Heart left ventricle (tissue), 16 donors: ENCODE measurements around the gene MT1A. TPM values are rescaled to one million over a fixed set of nuclear protein-coding genes. Genes with fewer than 3 reads are reported as not detected.

ENCODE experiments used
- ATAC-seq, 4 donors: fragments of 200-7000 bp; cut with Tn5 transposase; one replicate each; pipeline ENCODE4 v1.9.1; 2020 to 2022; ENCODE audit warnings: moderate library complexity in 4 of 4, mild to moderate bottlenecking in 3 of 4, moderate number of reproducible peaks in 1 of 4
- DNase-seq, 5 donors: peaks; one replicate each; pipeline ENCODE4 v3.0.0-alpha.2; 2020
- H3K27ac ChIP-seq, 12 donors: fragments of 200-600 bp; sonication (generic) in 4 of 12; one replicate each; pipeline versions ENCODE4 v1.5.0 to v1.8.0; 2016 to 2022; ENCODE audit warnings: mild to moderate bottlenecking in 2 of 12
- H3K27me3 ChIP-seq, 9 donors: fragments of 200-600 bp; sonication (generic) in 2 of 9; one replicate each; pipeline versions ENCODE4 v1.5.1 to v1.8.0; 2016 to 2022; ENCODE audit warnings: mild to moderate bottlenecking in 3 of 9
- H3K36me3 ChIP-seq, 9 donors: fragments of 200-600 bp; sonication (generic) in 2 of 9; one replicate each; pipeline versions ENCODE4 v1.5.0 to v1.8.0; 2018 to 2022; ENCODE audit warnings: mild to moderate bottlenecking in 2 of 9
- H3K4me1 ChIP-seq, 12 donors: fragments of 200-600 bp; sonication (generic) in 4 of 12; one replicate each; pipeline versions ENCODE4 v1.5.0 to v1.8.0; 2016 to 2022; ENCODE audit warnings: mild to moderate bottlenecking in 3 of 12
- H3K4me3 ChIP-seq, 12 donors: fragments of 200-600 bp; sonication (generic) in 4 of 12; one replicate each; pipeline versions ENCODE4 v1.5.0 to v1.8.0; 2017 to 2022; ENCODE audit warnings: mild to moderate bottlenecking in 9 of 12, moderate library complexity in 4 of 12
- H3K9me3 ChIP-seq, 12 donors: fragments of 200-600 bp; sonication (generic) in 4 of 12; one replicate each; pipeline versions ENCODE4 v1.5.0 to v1.8.0; 2016 to 2022; ENCODE audit warnings: mild to moderate bottlenecking in 1 of 12
- POLR2A ChIP-seq, 2 donors: fragments of 450-650 bp; IDR thresholded peaks; one replicate each; pipeline ENCODE4 v1.6.1; 2017; ENCODE audit warnings: antibody characterized with exemption in 2 of 2, mild to moderate bottlenecking in 2 of 2, moderate library complexity in 2 of 2
- WGBS, 4 donors: extraction: QIAGEN DNeasy Blood & Tissue Kit in 2 of 4; methylation state at CpG; one replicate each; pipeline versions ENCODE4 v1.1.5 to v1.1.7; 2013 to 2018; 5-methylcytosine and 5-hydroxymethylcytosine counted together
- intact Hi-C, 10 donors: fragments of 100-400 bp; cut with DNase I; formaldehyde crosslinking; loops; one replicate each; pipeline versions ENCODE4 v1.11.1 to v1.14.2; 2022
- polyA plus RNA-seq, 2 donors: library from polyadenylated mRNA; stranded (reverse); fragments of 200-250 nt; gene quantifications; one replicate each; pipeline ENCODE4 v1.2.3, GENCODE V29; 2013
- total RNA-seq, 9 donors: library from RNA; depleted of rRNA in 2 of 9; stranded (reverse); fragments of >200 nt in 2 of 9; fragmentation: NEBNext Ultra II Directional in 3 of 9; extraction: Animal tissue kit (Norgen Biotek cat#: 25700) in 3 of 9; gene quantifications; one replicate each; pipeline versions ENCODE4 v1.1.0 to v1.2.4, GENCODE V29; 2016 to 2023
- TF ChIP-seq, protein P1 (sequence below), 12 donors: fragments of 200-600 bp; sonication (generic) in 4 of 12; IDR thresholded peaks; one replicate each; pipeline versions ENCODE4 v1.5.0 to v1.8.0; 2018 to 2022; ENCODE audit warnings: antibody characterized with exemption in 12 of 12, mild to moderate bottlenecking in 5 of 12
- donor health status: ischemic (EF 13 %, LVEDD 7.1; RV severe dilation, severe dysfunction).
- donor health status: healthy with polysubstance abuse.
- donor health status: DM: no; HTN: yes; CAD: no.
- donor health status: DM: no; HTN: no; CAD: no.
- donor health status: ischemic (EF 25% LVEDD 6.9; RV normal size, moderate dysfunction).
- donor health status: ischemic (EF 25% LVEDD 5.7; RV mildly dilated, moderate dysfunction).
- donor health status: healthy.
- donor health status: DM: yes; HTN: yes; CAD: no.
- donor health status: ischemic (EF 35%, LVEDD 5.7; RV mildly dilated, moderate dysfunction).
- donor health status: nonischemic (EF 11% LVEDD 7.7; RV severe dilation, severe dysfunction).
- donor health status: DM: yes; HTN: yes; CAD: no.
- donor health status: PGD.
- donor health status: ischemic (EF 29% LVEDD 5.4; RV normal size, mild dysfunction).
- donor health status: nonischemic (EF 23%, LVEDD 6.1; RV moderate dilation, normal function).

Gene MT1A
- total and polyA plus RNA-seq, 11 donors = 0.92 to 43.3 (median 4.0) TPM

DNA sequence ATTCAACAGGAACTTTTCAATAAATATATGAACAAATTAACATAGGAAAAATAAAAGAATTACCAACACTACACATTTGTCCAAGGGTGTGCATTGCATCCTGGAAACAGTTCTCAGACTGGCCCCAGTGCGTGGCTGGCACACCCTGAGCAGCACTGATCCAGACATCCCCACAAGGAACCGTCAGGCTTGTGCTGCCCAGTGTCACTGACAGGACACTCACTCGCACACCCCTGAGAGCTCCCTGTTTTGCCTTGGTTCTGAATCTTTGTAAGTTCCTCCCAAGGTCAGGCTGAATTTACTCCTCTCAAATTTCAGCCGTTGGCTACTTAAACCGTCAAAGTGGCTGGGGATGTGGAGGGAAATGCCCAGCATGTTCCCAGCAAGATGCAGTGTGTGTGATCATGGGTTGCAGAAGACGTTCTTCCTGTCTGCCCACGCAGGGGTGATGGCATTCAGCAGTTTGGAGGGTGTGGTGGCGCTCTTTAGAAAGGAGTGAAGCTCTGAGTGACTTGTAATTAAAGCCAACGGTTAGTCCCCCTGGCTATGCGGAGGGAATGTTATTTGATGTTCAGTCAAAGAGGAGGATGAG is 28.4 kb upstream of the MT1A start:
- 7 to 26% (median 19%) methylated on average over 10 of the region's 10 CpGs for WGBS, 4 donors
- TF ChIP-seq, protein P1, sequence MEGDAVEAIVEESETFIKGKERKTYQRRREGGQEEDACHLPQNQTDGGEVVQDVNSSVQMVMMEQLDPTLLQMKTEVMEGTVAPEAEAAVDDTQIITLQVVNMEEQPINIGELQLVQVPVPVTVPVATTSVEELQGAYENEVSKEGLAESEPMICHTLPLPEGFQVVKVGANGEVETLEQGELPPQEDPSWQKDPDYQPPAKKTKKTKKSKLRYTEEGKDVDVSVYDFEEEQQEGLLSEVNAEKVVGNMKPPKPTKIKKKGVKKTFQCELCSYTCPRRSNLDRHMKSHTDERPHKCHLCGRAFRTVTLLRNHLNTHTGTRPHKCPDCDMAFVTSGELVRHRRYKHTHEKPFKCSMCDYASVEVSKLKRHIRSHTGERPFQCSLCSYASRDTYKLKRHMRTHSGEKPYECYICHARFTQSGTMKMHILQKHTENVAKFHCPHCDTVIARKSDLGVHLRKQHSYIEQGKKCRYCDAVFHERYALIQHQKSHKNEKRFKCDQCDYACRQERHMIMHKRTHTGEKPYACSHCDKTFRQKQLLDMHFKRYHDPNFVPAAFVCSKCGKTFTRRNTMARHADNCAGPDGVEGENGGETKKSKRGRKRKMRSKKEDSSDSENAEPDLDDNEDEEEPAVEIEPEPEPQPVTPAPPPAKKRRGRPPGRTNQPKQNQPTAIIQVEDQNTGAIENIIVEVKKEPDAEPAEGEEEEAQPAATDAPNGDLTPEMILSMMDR (IDR thresholded peaks at IDR 0.05) = no peak
- peak in 1 of 2 donors; percentile 17 for TF ChIP-seq POLR2A (IDR thresholded peaks at IDR 0.05)
- Histone ChIP-seq H3K4me3 (peak overlapping the region in 11 of 12 donors; percentile 59 to 87 (median 71)), H3K27ac (peak overlapping the region; percentile 86 to 99 (median 96)), H3K27me3 (no peaks in the 10 kb centered on the region), H3K4me1 (peaks cover 9 to 67% (median 57%) of the 10 kb centered on the region in 12 donors), H3K9me3 (no peaks in the 10 kb centered on the region), H3K36me3 (no peaks in the 10 kb centered on the region)
- ATAC-seq (peak in 3 of 4 donors; percentile 5 to 16 (median 8)), DNase-seq (peak in 3 of 5 donors; percentile 39 to 53 (median 53))
- intact Hi-C loops = loop anchor here in 1 of 10 donors (2.0 kb wide), 1 partner anchor 17 kb away; no protein-coding TSS in a partner anchor

GRCh38 chr16:56610609-56611111 is 27.8 kb upstream of the MT1A start:
- Histone ChIP-seq H3K27ac (peak overlapping the region; percentile 86 to 99 (median 96)), H3K4me3 (peak overlapping the region in 6 of 12 donors; percentile 68 to 87 (median 72)), H3K4me1 (peaks cover 9 to 65% (median 57%) of the 10 kb centered on the region in 12 donors), H3K36me3 (no peaks in the 10 kb centered on the region), H3K9me3 (no peaks in the 10 kb centered on the region), H3K27me3 (no peaks in the 10 kb centered on the region)
- TF ChIP-seq POLR2A (IDR thresholded peaks at IDR 0.05) = no peak
- ATAC-seq = no peak
- WGBS, 4 donors = 10 to 49% (median 13%) methylated on average over 2 of the region's 2 CpGs
- DNase-seq = peak in 1 of 5 donors; percentile 45
- intact Hi-C loops = loop anchor here in 1 of 10 donors (2.0 kb wide), 1 partner anchor 16 kb away; no protein-coding TSS in a partner anchor

DNA sequence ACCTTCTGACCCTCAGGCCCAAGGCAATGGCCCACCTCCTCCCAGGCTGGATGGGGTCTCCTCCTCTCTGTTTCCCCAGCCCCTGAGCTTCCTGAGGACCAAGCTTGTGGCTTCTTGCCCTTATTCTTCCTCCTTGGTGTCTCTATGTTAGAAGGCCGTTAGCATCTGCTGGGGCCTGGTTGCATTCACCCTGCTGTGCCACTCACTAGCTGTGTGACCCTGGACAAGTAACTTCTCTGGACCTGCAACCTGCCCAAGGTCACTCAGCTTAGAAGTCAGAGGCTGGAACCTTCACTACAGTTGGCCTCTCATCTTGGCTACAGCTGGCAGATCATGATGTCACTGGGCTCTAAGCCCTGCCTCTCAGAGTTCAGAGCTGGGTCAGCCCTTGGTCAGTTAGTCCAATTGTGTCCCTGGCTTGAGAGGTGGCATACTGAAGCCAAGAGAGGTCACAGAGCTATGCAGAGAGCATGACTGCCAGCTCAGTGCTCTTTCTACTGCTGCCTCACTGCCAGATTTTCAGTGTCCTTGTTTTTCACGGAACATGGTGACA is 27.1 kb upstream of the MT1A start:
- DNase-seq = peak in 4 of 5 donors; percentile 72 to 91 (median 82)
- H3K27ac ChIP-seq = peak overlapping the region; percentile 86 to 99 (median 96)
- no peaks in the 10 kb centered on the region for H3K9me3 ChIP-seq
- WGBS, 4 donors = 50 to 73% (median 55%) methylated on average over 2 of the region's 2 CpGs
- intact Hi-C loops = loop anchor here in 1 of 10 donors (2.0 kb wide), 1 partner anchor 15 kb away; no protein-coding TSS in a partner anchor
- H3K4me3 ChIP-seq = no peak overlapping the region
- TF ChIP-seq POLR2A (IDR thresholded peaks at IDR 0.05) = no peak
- TF ChIP-seq, protein P1 (IDR thresholded peaks at IDR 0.05) = no peak
- ATAC-seq = peak; percentile 60 to 79 (median 65)
- H3K27me3 ChIP-seq = no peaks in the 10 kb centered on the region
- H3K4me1 ChIP-seq = peaks cover 9 to 58% (median 51%) of the 10 kb centered on the region in 12 donors
- H3K36me3 ChIP-seq = no peaks in the 10 kb centered on the region

- peaks cover 9 to 58% (median 43%) of the 10 kb centered on the region in 12 donors for H3K4me1 ChIP-seq
- H3K36me3 ChIP-seq = no peaks in the 10 kb centered on the region
- intact Hi-C loops = no loop called here
Observed at GRCh38 chr16:56613706-56614105, 24.8 kb upstream of the MT1A start.

More at GRCh38 chr16:56613706-56614105, 24.8 kb upstream of the MT1A start:
- no peak overlapping the region for H3K4me3 ChIP-seq
- ATAC-seq = no peak
- TF ChIP-seq POLR2A (IDR thresholded peaks at IDR 0.05) = no peak
- TF ChIP-seq, protein P1 (IDR thresholded peaks at IDR 0.05) = no peak
- no peak overlapping the region for H3K27ac ChIP-seq
- no peaks in the 10 kb centered on the region for H3K9me3 ChIP-seq
- peaks cover 0 to 11% (median 0%) of the 10 kb centered on the region in 9 donors for H3K27me3 ChIP-seq
- no peak for DNase-seq
